DMS 273 (cell line): ENCODE results near the gene ZFYVE21.
A peak's percentile ranks its signal among the peaks of the same experiment; 100 is the strongest.

Experiments used
- DNase-seq: peaks from one replicate; lab custom pipeline; 2025; ENCODE audit not compliant: unreplicated experiment; lab: John Stamatoyannopoulos, UW

ZFYVE21 gene

DNA sequence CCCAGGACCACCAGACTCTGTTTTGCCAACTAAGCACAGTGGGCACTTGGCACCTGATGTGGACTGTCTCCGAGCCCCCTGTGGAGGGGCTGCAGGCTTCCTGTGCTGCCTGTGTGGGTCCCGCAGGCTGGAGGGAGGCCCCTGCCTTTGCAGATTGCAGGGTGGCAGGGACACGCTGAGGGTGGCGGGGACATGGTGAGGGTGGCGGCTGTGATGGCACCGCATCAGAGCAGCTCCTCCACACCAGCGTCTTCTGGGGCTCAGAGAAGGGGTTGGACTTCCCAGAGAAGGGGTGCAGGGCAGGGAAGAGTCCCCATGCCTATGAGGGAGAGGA, 8.1 kb downstream of the ZFYVE21 start:
- no peak for DNase-seq

DNA sequence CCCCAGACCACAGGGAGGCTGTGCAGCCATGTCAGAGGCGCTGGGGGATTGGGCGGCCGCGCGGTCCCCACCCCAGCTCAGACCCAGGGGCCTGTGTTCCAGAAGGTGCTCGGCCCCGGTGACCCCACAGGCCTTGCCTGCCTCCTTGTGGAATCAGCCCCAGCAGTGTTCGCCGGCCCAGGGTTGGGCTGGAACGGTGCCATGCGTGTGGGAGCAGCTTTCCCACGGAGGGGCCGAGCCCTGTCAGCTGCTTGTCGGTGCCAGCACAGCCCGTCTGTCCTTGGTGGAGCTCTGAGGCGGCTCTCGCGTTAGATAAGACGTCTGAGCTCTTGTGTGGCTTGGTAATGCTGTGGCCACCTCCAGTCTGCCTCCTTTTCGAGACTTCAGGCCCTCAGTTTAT, 8.5 kb downstream of the ZFYVE21 start:
- peak; percentile 51 for DNase-seq

GRCh38 chr14:103725001-103725682, 9.5 kb downstream of the ZFYVE21 start:
- no peak for DNase-seq

DNA sequence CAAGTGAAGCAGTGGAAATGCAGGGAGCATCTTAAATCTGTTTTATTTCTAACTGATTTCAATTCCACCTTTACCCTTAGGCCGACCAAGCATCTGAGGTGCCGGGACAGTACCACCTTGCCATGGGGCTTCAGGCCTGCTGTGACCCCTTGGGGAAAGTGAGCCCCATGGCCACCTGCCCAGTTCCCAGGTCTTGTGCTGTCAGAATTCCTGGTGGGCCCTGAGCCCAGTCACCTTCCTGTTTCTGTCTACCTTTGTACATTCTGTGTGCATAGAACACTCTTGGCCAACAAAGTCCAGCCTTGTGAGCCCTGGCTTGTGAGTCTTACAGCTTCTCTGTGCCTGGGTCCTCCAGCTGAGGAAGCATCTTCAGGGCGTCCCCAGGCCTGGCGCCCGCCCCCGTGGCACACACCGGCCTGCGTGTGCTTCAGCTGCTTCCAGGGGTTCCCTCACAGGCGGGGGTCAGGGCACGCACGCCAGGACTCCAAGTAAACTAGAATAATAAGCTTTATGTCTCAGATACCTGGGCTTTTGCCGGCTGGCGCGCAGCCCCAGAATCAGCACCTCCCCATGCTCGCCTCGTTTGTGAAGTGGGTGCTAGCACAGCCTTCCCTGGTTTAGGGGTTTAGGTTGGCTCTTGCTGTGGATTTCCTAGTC, 10.3 kb downstream of the ZFYVE21 start:
- no peak for DNase-seq

GRCh38 chr14:103726474-103726873, 10.9 kb downstream of the ZFYVE21 start:
- no peak for DNase-seq

- no peak for DNase-seq
Measured at GRCh38 chr14:103727313-103727980, 11.8 kb downstream of the ZFYVE21 start.

DNA sequence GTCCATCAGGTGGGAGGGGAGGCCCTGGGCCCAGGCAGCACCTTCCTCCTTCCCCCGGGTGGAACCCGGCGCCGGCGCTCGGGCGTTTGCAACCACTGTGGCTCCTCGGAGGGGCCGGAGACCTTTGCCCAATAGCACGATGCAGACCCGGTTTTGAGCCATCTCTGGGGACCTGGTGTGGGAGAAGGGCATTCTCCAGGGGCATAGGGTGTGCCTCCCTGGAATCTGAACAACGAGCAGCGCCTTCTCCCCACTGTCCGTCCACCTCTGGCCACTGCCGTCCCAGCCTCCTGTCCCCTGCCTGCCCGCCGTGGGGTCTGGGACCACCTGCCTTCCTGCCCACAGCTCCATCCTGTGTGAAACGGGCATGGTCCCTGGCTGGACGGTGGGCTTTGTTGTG, 12.5 kb downstream of the ZFYVE21 start:
- DNase-seq = no peak

DNA sequence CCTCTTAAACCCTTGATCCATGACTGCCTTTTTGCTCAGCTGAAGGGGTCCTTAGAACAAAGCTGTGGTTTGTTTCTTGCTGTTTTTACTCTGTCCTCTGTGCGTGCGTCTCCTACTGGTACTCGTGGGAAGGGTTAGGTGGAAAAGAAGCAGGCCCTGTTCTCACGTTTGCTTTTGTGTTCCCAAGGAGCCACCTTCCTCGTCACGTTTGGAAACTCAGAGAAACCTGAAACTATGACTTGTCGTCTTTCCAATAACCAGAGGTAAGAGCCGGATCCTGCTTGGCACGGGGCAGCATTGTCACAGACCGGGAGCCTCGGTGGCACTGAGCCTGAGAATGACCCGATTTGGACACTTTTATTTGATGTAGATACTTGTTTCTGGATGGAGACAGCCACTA, 13.1 kb downstream of the ZFYVE21 start:
- no peak for DNase-seq

GRCh38 chr14:103729496-103730448, 14.2 kb downstream of the ZFYVE21 start:
- DNase-seq = peak; percentile 43

DNA sequence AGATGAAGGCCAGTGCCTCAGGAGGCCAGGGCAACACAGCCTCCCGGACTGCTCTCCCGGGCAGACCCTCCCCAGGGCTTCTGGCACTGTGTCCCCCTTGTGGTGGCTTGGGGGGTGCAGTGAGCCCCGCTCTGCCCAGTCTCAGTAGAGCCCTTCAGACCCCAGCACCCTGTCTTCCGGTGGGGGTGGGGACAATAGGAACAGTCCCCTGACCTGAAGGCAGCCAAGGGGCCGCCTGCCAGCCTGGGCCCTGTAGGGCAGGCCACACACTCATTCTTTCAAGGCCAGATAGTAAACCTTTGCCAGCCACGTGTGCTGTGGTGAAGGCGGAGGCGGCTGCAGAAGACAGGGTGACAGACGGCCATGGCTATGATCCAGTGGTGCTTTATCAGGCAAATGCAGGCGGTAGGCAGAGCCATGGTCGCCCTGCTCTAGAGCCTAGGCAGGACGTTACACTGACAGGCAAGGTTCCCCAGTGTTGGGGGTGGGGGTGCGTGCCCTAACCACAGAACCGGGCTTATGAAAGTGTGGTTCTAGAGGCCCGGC, 15.0 kb downstream of the ZFYVE21 start:
- peak; percentile 34 for DNase-seq

- no peak for DNase-seq
Measured at GRCh38 chr14:103731481-103731880, 15.9 kb downstream of the ZFYVE21 start.

- DNase-seq = no peak
Measured at GRCh38 chr14:103731916-103732867, 16.6 kb downstream of the ZFYVE21 start.

- DNase-seq = no peak
Measured at GRCh38 chr14:103732868-103733620, 17.4 kb downstream of the ZFYVE21 start.

GRCh38 chr14:103733651-103734050, 18.0 kb downstream of the ZFYVE21 start:
- no peak for DNase-seq

DNA sequence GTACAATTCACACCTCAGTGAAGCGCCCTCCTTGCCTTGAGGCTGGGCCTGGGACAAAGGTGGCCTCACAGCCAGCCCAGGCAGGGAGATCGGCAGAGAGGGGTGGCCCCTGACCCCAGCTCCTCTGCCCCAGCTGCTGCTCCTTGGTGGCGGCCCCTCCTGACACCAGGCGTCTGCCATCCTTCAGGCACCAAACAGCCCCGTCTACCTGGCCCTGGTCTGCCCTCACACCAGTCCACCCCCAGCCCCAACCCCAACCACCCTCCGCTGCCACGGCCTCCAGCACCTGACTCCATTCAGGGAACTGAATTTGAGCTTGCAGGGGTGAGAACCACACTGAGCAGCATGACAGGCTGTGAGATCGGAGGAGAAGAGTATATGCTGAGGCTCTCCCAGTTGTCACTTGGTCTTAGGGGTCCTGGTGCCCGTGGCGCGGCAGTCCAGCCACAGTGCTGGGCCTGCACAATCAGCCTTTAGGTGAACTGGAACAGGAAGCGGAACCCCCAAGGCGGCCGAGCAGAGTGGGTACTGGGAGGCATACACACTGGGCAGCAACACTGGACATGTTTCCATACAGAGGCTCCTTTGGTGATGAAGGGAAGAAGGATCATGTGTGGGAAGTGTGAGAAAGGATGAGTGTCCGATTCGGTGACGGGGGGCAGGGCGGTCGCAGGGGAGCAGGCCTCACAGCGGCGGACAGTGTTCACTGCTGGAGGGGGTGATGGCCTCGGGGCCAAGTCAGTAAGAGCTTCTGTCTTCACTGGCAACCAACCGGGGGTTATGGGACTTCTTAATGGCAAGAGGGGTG, 18.7 kb downstream of the ZFYVE21 start:
- DNase-seq = no peak

- no peak for DNase-seq
Measured at GRCh38 chr14:103735022-103735421, 19.4 kb downstream of the ZFYVE21 start.

GRCh38 chr14:103735439-103735814, 19.8 kb downstream of the ZFYVE21 start:
- DNase-seq = no peak

GRCh38 chr14:103735815-103736545, 20.4 kb downstream of the ZFYVE21 start:
- no peak for DNase-seq
